DOHH2 (cell line): ENCODE data around the gene ALOX5.

Experiments
- EZH2phosphoT487 ChIP-seq: fragments of 200-600 bp; sonication (generic); IDR thresholded peaks from 2 replicates; pipeline ENCODE4 v1.6.1; 2017; ENCODE audit warnings: borderline replicate concordance, mild to moderate bottlenecking, antibody characterized with exemption, low read length, moderate library complexity, mixed read lengths
- TF ChIP-seq, protein P1 (sequence below): fragments of 200-600 bp; sonication (generic); IDR thresholded peaks from one replicate; pipeline ENCODE4 v1.5.1; 2014; ENCODE audit warnings: antibody characterized with exemption, mild to moderate bottlenecking, low read depth, low read length; ENCODE audit not compliant: poor library complexity, severe bottlenecking

- TF ChIP-seq, protein P1, sequence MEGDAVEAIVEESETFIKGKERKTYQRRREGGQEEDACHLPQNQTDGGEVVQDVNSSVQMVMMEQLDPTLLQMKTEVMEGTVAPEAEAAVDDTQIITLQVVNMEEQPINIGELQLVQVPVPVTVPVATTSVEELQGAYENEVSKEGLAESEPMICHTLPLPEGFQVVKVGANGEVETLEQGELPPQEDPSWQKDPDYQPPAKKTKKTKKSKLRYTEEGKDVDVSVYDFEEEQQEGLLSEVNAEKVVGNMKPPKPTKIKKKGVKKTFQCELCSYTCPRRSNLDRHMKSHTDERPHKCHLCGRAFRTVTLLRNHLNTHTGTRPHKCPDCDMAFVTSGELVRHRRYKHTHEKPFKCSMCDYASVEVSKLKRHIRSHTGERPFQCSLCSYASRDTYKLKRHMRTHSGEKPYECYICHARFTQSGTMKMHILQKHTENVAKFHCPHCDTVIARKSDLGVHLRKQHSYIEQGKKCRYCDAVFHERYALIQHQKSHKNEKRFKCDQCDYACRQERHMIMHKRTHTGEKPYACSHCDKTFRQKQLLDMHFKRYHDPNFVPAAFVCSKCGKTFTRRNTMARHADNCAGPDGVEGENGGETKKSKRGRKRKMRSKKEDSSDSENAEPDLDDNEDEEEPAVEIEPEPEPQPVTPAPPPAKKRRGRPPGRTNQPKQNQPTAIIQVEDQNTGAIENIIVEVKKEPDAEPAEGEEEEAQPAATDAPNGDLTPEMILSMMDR, result no peak
- TF ChIP-seq EZH2phosphoT487, result no peak
Measured at GRCh38 chr10:45454262-45454661, 80.2 kb downstream of the ALOX5 start.
